GM19238 (cell line): ENCODE results near the gene CLTB.

Experiments
- DNase-seq: peaks from one replicate; pipeline ENCODE4 v3.0.0; 2011; ENCODE audit warnings: low spot score; ENCODE audit not compliant: insufficient read length

Gene CLTB

DNA sequence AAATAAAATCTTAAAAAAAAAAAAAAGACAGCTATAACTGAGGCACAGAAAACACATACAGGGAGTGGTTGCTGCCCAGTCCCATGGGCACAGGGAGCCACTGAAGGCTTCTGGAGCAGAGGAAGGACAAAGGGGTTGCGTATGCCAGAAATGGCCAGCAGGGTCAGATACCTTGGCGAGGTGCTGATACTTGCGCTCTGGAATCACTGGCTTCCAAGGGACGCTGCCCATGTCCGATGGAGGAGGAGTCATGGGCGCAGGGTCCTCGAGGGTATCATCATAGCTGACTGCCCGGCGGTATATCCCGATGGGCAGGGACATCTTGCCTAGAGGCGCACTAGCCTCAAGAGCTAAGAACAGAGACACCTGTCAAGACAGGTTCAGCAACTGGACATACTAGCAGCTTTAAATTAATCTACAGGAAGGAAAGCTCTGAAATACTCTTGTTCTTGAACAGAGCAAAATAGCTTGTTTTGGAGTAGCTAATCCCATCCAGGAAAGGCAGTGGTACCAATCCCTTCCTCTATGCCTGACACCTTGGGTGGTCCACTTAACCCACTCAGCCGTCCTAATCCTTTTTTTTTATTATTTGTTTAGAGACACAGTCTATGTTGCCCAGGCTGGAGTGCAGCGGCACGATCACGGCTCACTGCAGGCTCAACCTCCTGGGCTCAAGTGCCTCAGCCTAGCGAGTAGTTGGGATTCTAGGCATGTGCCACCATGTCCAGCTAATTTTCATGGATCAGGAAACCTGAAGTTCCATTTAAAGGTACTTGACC, 60.8 kb downstream of the CLTB start:
- DNase-seq, result no peak

DNA sequence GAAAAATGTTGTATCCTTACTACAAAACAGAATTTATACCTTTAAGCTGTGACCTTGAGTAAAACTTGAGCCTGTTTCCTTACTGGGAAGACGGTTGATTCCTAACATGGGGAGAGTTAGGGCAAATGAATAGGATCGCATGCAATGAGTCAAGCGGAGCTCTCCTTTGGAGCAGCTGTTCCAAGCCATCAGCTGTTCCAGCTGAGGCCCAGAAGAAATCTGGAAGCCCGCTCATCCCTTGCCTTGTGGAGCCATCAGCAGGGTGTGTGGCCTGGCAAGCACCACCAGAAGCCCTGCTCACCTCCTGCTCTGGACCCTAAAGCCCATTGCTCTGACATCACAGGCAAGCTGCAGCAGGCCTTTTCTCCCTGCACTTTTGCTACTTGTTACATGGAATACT, 62.8 kb downstream of the CLTB start:
- DNase-seq, result no peak

DNA sequence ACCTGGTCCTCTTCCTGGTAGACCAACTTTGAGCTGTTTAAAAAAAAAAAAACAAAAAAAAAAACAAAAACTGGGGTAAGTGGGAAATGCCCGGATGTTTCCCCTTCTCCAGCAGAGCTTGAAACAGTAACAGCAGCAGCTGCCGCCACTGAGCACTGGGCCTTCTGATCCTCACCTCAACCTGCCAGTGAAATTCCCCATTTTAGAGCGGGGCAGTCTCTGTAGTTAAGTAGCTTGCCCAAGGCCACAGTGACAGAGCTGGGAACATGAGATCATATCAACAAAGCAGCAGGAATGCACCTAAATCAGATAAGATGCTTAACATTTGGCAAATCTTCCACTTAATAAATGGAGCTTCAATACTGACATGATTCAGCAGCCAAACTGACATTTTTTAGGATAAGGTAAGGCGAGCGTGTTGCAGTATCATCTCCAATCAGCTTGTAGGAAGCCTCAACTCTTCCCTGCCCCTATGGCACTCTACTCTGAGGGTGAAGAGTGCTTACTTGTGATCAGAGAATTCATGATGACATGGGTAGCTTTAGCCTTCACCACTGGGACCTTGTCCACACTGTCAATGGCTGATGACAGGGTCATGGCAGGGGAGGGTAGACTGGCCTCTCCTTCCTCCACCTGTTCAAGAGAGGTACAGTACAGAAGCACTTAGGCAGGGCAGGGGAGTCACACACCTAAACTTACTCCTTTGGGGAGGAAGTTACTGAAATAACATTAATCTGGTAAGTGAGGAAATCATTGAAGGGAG, 64.0 kb downstream of the CLTB start:
- DNase-seq, result no peak

DNA sequence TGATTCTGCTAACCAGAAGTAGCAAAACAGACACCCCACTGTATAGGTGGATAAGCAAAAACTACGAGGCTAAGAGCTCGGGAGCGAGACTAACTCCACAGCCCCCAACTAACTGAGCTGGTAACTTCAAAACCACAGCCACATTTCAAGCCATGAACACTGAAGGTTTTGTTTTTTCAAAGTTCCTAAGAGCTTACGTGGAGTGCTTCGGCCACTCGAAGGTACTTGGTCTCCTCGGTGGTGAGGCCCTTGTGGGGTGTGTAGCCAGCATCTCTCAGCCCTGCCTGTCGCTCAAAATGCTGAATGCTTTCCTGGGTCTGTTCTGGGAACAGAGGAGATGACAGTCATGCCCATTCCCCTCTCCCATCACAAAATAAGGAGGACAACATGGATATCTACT, 65.9 kb downstream of the CLTB start:
- no peak for DNase-seq

DNA sequence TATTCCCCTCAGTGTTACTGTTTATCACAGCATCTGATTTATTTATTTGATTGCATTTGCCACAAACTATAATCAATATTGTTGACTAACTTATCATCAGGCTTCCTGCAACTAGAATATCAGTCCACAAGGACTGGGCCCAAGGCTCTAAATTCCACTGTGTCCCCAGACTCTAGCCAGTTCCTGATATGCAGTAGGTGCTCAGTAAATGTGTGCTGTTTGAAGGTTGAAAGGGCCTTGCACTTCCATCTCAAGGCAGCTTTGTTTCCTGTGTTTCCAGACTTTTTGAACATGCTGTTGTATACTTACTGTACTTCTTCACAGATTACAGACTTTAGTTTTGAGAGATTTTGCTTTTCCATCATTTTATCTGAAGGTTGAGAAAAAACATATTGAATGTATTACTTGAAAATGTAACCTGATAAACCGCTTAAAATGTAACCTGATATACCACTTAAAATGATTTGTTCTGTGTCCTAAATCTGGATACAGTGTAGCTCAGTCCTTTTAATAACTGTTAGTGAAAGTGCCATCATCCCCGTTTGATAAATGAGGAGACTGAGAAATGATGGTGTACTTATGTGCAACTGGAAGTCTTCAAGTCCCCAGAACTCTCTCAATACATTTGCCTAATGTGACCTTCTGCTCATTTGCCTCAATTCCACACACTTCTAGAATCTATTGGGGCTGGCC, 73.4 kb downstream of the CLTB start:
- DNase-seq, result no peak
